Measurements from ENCODE around the gene CMTM1.
"Not testable (repeated sequence)": the region's sequence is repeated elsewhere in the genome, so short reads cannot be mapped to it uniquely, and the experiment has no call there.

DNA sequence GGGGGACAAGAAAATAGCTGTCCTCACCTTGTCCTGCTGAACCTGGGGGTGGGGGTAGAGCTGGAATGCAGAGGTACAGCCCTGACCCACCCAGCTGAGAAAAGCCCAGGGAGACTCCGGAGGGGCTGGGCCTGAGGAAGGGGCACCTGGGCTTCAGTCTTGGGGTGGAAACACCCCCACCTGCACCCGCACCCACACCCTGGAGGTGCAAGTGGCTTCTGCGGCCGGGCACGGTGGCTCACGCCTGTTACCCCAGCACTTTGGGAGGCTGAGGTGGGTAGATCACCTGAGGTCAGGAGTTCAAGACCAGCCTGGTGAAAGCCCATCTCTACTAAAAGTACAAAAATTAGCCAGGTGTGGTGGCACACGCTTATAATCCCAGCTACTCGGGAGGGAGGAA, 45.7 kb downstream of the CMTM1 start:
- TF ChIP-seq, protein P1, sequence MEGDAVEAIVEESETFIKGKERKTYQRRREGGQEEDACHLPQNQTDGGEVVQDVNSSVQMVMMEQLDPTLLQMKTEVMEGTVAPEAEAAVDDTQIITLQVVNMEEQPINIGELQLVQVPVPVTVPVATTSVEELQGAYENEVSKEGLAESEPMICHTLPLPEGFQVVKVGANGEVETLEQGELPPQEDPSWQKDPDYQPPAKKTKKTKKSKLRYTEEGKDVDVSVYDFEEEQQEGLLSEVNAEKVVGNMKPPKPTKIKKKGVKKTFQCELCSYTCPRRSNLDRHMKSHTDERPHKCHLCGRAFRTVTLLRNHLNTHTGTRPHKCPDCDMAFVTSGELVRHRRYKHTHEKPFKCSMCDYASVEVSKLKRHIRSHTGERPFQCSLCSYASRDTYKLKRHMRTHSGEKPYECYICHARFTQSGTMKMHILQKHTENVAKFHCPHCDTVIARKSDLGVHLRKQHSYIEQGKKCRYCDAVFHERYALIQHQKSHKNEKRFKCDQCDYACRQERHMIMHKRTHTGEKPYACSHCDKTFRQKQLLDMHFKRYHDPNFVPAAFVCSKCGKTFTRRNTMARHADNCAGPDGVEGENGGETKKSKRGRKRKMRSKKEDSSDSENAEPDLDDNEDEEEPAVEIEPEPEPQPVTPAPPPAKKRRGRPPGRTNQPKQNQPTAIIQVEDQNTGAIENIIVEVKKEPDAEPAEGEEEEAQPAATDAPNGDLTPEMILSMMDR (conservative IDR thresholded peaks at IDR 0.05), result not testable (repeated sequence)
- TF ChIP-seq EZH2 (IDR thresholded peaks at IDR 0.05; ENCODE audit: low read depth), result not testable (repeated sequence)
